Measurements from ENCODE around the gene PBX1. TPM values are rescaled to one million over a fixed set of nuclear protein-coding genes. Genes with fewer than 3 reads are reported as not detected.

Gene PBX1
- total and polyA plus RNA-seq, 4 donors: 2.2 to 17.3 (median 5.1) TPM

- no peak for TF ChIP-seq ZBTB33 (IDR thresholded peaks at IDR 0.05)
Observed at GRCh38 chr1:164664127-164664526, 105.1 kb downstream of the PBX1 start (continued).

GRCh38 chr1:164667001-164667400 lies 108.0 kb downstream of the PBX1 start:
- no peak for DNase-seq (ENCODE audit: low spot score)
- Histone ChIP-seq H3K4me3 (ENCODE audit: low read depth in 1 of 3, low read length in 3 of 3) (no peak overlapping the region), H3K9ac (ENCODE audit: low read depth in 1 of 2, low read length in 2 of 2) (no peak overlapping the region), H3K9me3 (ENCODE audit: control insufficient read depth in 4 of 4, low read length in 3 of 4) (no peaks in the 10 kb centered on the region), H3K4me1 (ENCODE audit: control insufficient read depth in 4 of 4, insufficient read depth in 4 of 4, low read length in 3 of 4) (no peaks in the 10 kb centered on the region), H3K36me3 (ENCODE audit: control insufficient read depth in 4 of 4, insufficient read depth in 3 of 4, low read depth in 1 of 4, low read length in 3 of 4) (no peaks in the 10 kb centered on the region), H3K27me3 (ENCODE audit: control insufficient read depth in 4 of 4, insufficient read depth in 4 of 4, low read length in 3 of 4) (no peaks in the 10 kb centered on the region), H3K27ac (ENCODE audit: low read depth in 1 of 2, low read length in 2 of 2) (no peak overlapping the region)
- TF ChIP-seq CTCF (IDR thresholded peaks at IDR 0.05; ENCODE audit: low read depth, low read length, missing input control) (no peak), SP1 (IDR thresholded peaks at IDR 0.05) (no peak), YY1 (IDR thresholded peaks at IDR 0.05) (no peak), REST (IDR thresholded peaks at IDR 0.05) (no peak), HNF4G (IDR thresholded peaks at IDR 0.05) (no peak), MAX (IDR thresholded peaks at IDR 0.05) (no peak), JUND (IDR thresholded peaks at IDR 0.05) (no peak), EGR1 (IDR thresholded peaks at IDR 0.05; ENCODE audit: low read depth in 2 of 2) (no peak), FOXA2 (IDR thresholded peaks at IDR 0.05) (no peak), ZBTB33 (IDR thresholded peaks at IDR 0.05) (no peak), RAD21 (IDR thresholded peaks at IDR 0.05) (no peak), GABPA (IDR thresholded peaks at IDR 0.05 in 1 of 2, conservative IDR thresholded peaks at IDR 0.05 in 1 of 2) (no peak), HNF4A (conservative IDR thresholded peaks at IDR 0.05) (no peak), ATF3 (IDR thresholded peaks at IDR 0.05) (no peak), FOXA1 (IDR thresholded peaks at IDR 0.05) (no peak), NR2F2 (IDR thresholded peaks at IDR 0.05) (no peak), RXRA (IDR thresholded peaks at IDR 0.05) (no peak), TAF1 (conservative IDR thresholded peaks at IDR 0.05) (no peak)
- 90% methylated on average over 2 of the region's 2 CpGs for WGBS
